ENCODE results near the gene ARHGEF16. TPM values are rescaled to one million over a fixed set of nuclear protein-coding genes. Genes with fewer than 3 reads are reported as not detected.

Gene ARHGEF16
- total RNA-seq, 1 experiment from 2014 or later: 11.2 TPM

GRCh38 chr1:3523980-3524379, 69.5 kb downstream of the ARHGEF16 start:
- H3K4me3 ChIP-seq (ENCODE audit: low read depth, low read length, poor library complexity, severe bottlenecking): no peak overlapping the region
- DNase-seq (ENCODE audit: low spot score): no peak
- H3K27me3 ChIP-seq (replicated peaks; ENCODE audit: insufficient read depth, low read depth, low read length, poor library complexity): no peaks in the 10 kb centered on the region
- CTCF ChIA-PET: no interaction called here
- no peak for TF ChIP-seq EZH2 (IDR thresholded peaks at IDR 0.05; ENCODE audit: borderline replicate concordance, low read depth, low read length, poor library complexity, severe bottlenecking)
- no peak for TF ChIP-seq CTCF (conservative IDR thresholded peaks at IDR 0.05; ENCODE audit: low read depth, low read length)
- no peaks in the 10 kb centered on the region for H3K36me3 ChIP-seq (ENCODE audit: insufficient read depth, low read length, poor library complexity, severe bottlenecking)
- H3K9me3 ChIP-seq (ENCODE audit: low read depth, low read length, poor library complexity, severe bottlenecking): no peaks in the 10 kb centered on the region
- no TSS peak for BruUV-seq (replicated peaks)
- POLR2A ChIA-PET (ENCODE audit: low non-redundant PET): no interaction called here
- H3K27ac ChIP-seq (ENCODE audit: low read depth, low read length, poor library complexity, severe bottlenecking): no peak overlapping the region
- H3K4me1 ChIP-seq (ENCODE audit: insufficient read depth, low read length, poor library complexity, severe bottlenecking): no peaks in the 10 kb centered on the region
- intact Hi-C loops (cut with micrococcal nuclease; ENCODE audit: unreplicated experiment): no loop called here

GRCh38 chr1:3524556-3525203, 70.2 kb downstream of the ARHGEF16 start:
- Histone ChIP-seq H3K36me3 (ENCODE audit: insufficient read depth, low read length, poor library complexity, severe bottlenecking) (no peaks in the 10 kb centered on the region), H3K27me3 (replicated peaks; ENCODE audit: insufficient read depth, low read depth, low read length, poor library complexity) (no peaks in the 10 kb centered on the region), H3K4me3 (ENCODE audit: low read depth, low read length, poor library complexity, severe bottlenecking) (no peak overlapping the region), H3K27ac (ENCODE audit: low read depth, low read length, poor library complexity, severe bottlenecking) (no peak overlapping the region), H3K9me3 (ENCODE audit: low read depth, low read length, poor library complexity, severe bottlenecking) (no peaks in the 10 kb centered on the region), H3K4me1 (ENCODE audit: insufficient read depth, low read length, poor library complexity, severe bottlenecking) (no peaks in the 10 kb centered on the region)
- intact Hi-C loops (cut with micrococcal nuclease; ENCODE audit: unreplicated experiment): no loop called here
- ChIA-PET CTCF (no interaction called here), POLR2A (ENCODE audit: low non-redundant PET) (no interaction called here)
- no TSS peak for BruUV-seq (replicated peaks)
- DNase-seq (ENCODE audit: low spot score): no peak
- TF ChIP-seq EZH2 (IDR thresholded peaks at IDR 0.05; ENCODE audit: borderline replicate concordance, low read depth, low read length, poor library complexity, severe bottlenecking) (no peak), CTCF (conservative IDR thresholded peaks at IDR 0.05; ENCODE audit: low read depth, low read length) (no peak)

GRCh38 chr1:3525551-3526482, 71.4 kb downstream of the ARHGEF16 start:
- ChIA-PET POLR2A (ENCODE audit: low non-redundant PET) (no interaction called here), CTCF (no interaction called here)
- no peaks in the 10 kb centered on the region for H3K27me3 ChIP-seq (replicated peaks; ENCODE audit: insufficient read depth, low read depth, low read length, poor library complexity)
- no peaks in the 10 kb centered on the region for H3K36me3 ChIP-seq (ENCODE audit: insufficient read depth, low read length, poor library complexity, severe bottlenecking)
- intact Hi-C loops (cut with micrococcal nuclease; ENCODE audit: unreplicated experiment): no loop called here
- no peak overlapping the region for H3K4me3 ChIP-seq (ENCODE audit: low read depth, low read length, poor library complexity, severe bottlenecking)
- no TSS peak for BruUV-seq (replicated peaks)
- no peaks in the 10 kb centered on the region for H3K9me3 ChIP-seq (ENCODE audit: low read depth, low read length, poor library complexity, severe bottlenecking)
- H3K27ac ChIP-seq (ENCODE audit: low read depth, low read length, poor library complexity, severe bottlenecking): no peak overlapping the region
- TF ChIP-seq CTCF (conservative IDR thresholded peaks at IDR 0.05; ENCODE audit: low read depth, low read length) (no peak), EZH2 (IDR thresholded peaks at IDR 0.05; ENCODE audit: borderline replicate concordance, low read depth, low read length, poor library complexity, severe bottlenecking) (no peak)
- no peak for DNase-seq (ENCODE audit: low spot score)
- peaks cover 7% of the 10 kb centered on the region for H3K4me1 ChIP-seq (ENCODE audit: insufficient read depth, low read length, poor library complexity, severe bottlenecking)
